Activated CD8-positive, alpha-beta memory T cell treated with anti-CD3 and anti-CD28 coated beads, Interleukin-2, amount 50 U/mL, for 1 hour (primary cell): ENCODE measurements around the gene ANKRD36C.
"Not testable (repeated sequence)": the region's sequence is repeated elsewhere in the genome, so short reads cannot be mapped to it uniquely, and the experiment has no call there.

ENCODE experiments used
- DNase-seq: peaks from one replicate; pipeline ENCODE4 v3.0.0-alpha.2; 2020; ENCODE audit errors: extremely low read depth

ANKRD36C gene

DNA sequence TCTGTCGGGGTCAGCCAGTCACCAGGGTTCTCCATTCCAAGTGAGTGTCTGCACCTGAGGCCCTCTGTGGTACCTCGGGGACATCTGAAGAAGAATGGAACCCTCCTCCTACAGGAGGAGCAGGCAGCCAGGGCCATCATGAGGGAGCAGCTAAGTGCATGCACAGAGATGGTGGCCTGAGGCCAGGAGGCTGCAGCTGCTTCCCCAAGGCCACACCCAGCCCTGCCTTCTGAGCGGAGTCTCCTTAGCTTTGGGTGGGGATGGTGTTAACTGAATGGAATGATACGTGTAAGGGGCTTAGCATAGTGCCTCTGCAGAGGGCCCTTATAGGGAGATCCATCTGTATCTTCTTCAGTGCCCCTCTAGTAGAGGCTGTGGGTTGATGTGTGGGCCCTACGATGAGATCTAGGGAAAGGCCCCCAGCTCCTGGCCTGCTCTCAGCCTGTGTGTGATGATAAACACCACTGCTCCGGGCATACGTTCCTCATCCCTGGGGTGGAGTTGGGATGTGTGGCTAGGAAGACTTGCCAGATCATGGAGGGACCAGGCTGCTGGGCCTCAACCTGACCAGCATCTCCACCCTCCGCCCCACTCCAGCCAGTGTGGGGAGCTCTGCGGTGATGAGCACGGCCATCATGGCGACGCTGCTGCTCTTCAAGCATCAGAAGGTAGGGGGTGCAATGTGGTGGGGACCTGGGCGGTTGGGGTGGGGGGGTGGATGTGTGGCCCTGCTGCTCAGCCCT, 192.3 kb downstream of the ANKRD36C start:
- not testable (repeated sequence) for DNase-seq

DNA sequence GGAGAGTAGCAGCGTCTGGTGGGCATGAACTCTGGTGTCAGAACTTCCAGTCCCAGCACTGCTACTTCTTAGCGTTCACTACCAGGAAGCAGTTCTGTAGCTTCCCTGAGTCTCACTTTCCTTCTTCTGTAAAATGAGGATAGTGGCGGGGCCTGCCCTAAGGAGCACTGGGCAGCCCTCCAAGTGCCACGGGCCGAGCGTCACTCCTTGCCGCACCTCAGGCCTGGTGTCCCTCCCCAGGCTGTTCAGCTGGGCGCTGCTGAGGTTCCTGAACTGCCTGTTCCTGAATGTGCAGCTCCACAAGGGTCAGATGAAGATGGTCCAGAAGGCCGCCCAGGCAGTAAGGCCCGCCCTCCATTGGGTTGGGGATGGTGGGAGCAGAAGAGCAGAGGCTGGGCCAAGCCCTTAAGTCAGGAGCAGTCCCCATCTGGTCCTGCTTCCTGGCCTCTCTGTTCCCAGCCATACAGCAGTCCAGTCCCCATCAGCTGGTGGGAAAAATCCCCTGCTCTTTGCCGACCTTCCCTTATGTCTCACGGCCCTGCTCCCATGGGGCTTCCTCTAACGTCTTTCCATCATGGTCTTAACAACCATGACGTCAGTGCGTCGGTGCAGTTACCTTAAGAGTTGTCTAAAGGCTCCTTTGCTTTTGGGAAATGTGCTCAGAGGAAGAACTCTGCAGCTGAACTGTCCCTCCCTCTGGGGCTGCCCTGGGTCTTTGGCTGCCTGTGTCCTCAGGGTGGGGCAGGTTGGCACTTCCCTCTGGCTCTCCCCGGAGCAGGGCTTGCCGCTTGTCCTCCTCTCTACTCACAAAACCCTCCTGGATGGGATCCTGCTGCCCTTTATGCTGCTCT, 195.2 kb downstream of the ANKRD36C start:
- DNase-seq, result not testable (repeated sequence)

DNA sequence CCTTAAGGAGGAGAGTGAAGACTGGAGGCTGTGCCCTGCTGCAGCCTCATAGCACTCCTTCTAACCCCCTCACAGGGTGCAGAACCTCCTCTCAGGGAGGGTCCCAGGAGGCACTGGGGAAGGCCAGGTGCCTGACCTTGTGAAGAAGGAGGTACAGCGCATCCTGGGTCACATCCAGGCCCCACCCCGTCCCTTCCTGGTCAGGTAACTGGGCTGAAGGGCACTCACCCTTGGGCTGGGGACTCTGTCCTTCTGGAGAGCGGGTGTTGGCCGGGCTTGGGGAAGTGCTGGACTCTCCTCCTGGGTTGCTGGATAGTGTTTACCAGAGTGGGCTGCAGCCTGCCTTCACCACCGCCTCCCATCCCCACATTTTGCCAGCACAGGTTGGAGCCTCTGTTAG, 197.7 kb downstream of the ANKRD36C start:
- not testable (repeated sequence) for DNase-seq

DNA sequence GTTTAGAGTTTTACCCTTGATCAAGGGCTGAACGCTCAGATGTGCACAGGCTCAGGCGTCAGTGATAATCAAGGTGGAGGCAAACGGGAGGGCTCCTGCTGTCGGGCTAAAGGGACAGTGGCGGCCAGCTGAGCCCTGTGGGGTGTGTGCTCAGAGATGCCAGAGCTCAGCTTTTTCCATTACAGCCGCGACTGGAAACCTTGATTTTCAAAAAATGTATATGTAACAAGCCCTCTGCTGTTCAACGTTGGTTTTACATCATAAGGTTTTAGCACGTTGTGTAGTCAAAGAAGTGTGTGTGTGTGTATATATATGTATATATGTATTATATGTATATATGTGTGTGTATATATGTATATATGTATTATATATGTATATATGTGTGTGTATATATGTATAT, 201.4 kb downstream of the ANKRD36C start:
- DNase-seq, result not testable (repeated sequence)

DNA sequence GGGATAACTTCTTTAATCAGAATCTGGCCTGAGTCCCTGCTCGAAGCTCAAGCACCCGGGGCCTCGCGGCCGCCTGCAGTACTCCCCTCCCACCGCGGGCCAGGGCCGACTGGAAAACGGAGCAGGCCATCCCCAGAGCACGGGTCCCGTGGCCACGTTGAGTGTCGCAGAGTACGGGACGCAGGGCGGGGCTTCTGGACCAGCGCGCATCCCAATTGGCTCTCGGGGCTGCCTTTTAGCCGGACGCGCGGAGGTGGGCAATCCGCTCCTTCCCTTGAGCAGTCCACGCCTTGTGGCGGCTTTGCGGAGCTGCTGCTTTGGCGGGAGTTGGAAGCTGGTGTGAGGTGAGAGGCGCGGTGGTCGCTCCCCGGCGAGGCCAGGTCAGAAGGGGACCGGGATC, 202.2 kb downstream of the ANKRD36C start:
- not testable (repeated sequence) for DNase-seq

DNA sequence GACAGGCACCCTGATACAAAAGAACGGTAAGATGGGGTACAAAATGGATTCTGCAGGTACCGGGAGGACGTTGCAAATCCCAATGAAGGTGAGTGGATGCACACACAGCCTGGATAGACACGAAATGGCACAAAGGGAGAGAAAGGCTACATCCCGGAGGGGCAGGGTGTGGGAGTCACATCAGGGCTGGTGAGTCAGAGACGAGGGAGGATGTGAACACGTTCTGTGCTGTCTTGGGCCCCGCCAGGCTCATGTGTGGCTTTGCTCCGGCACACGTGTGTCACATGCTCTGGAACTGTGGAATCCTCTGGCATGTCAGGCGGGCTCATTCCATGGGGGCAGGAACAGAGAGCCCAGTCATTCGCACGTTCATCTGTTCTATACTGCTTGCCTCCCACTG, 203.0 kb downstream of the ANKRD36C start:
- not testable (repeated sequence) for DNase-seq
